Measurements from ENCODE around the gene ZNF668. TPM values are rescaled to one million over a fixed set of nuclear protein-coding genes. Genes with fewer than 3 reads are reported as not detected.

ZNF668 gene
- total and polyA plus RNA-seq, 2 experiments from 2014 or later = 8.1 to 13.0 TPM

- no peaks in the 10 kb centered on the region for H3K9me2 ChIP-seq (replicated peaks; ENCODE audit: insufficient read depth)
- H3K27ac ChIP-seq = no peak within 1 kb of the TSS
- no peaks in the 10 kb centered on the region for H3K36me3 ChIP-seq (replicated peaks; ENCODE audit: insufficient read depth, low read depth)
- TF ChIP-seq EZH2 (IDR thresholded peaks at IDR 0.05; ENCODE audit: borderline replicate concordance) (no peak), EZH2phosphoT487 (IDR thresholded peaks at IDR 0.05; ENCODE audit: low read depth, severe bottlenecking, unreplicated experiment) (no peak), CTCF (IDR thresholded peaks at IDR 0.05; ENCODE audit: poor library complexity) (no peak)
- no peaks in the 10 kb centered on the region for H3K27me3 ChIP-seq
- no peak for DNase-seq (ENCODE audit: low spot score)
- no peaks in the 10 kb centered on the region for H4K20me1 ChIP-seq (ENCODE audit: insufficient read depth, poor library complexity, severe bottlenecking)
- no peaks in the 10 kb centered on the region for H3K4me1 ChIP-seq (ENCODE audit: insufficient read depth)
- H2AFZ ChIP-seq = no peak within 1 kb of the TSS
- H3K9me3 ChIP-seq (ENCODE audit: low read depth) = no peaks in the 10 kb centered on the region
- peaks cover 12% of the 10 kb centered on the region for H3K79me2 ChIP-seq
- no peak within 1 kb of the TSS for H3K4me2 ChIP-seq
- no peak within 1 kb of the TSS for H3K4me3 ChIP-seq
- WGBS (ENCODE audit: low lambda C conversion rate, missing lambda C conversion rate) = 88% methylated on average over 15 of the region's 15 CpGs
These were observed 14.6 kb upstream of the ZNF668 start, which contains the start of gene PRSS53 for GRCh38 chr16:31088459-31089183. TSS of gene PRSS53 (minus strand) at chr16:31088943. CDS start at chr16:31088809, 134 bp downstream.

GRCh38 chr16:31087971-31088370, 13.9 kb upstream of the ZNF668 start:
- no peaks in the 10 kb centered on the region for H3K9me2 ChIP-seq (replicated peaks; ENCODE audit: insufficient read depth)
- H3K27ac ChIP-seq = no peak overlapping the region
- no peak overlapping the region for H2AFZ ChIP-seq
- H3K79me2 ChIP-seq = peaks cover 8% of the 10 kb centered on the region
- H3K9me3 ChIP-seq (ENCODE audit: low read depth) = no peaks in the 10 kb centered on the region
- H4K20me1 ChIP-seq (ENCODE audit: insufficient read depth, poor library complexity, severe bottlenecking) = no peaks in the 10 kb centered on the region
- H3K27me3 ChIP-seq = no peaks in the 10 kb centered on the region
- WGBS (ENCODE audit: low lambda C conversion rate, missing lambda C conversion rate) = 88% methylated on average over 5 of the region's 5 CpGs
- no peak for TF ChIP-seq CTCF (IDR thresholded peaks at IDR 0.05; ENCODE audit: poor library complexity)
- TF ChIP-seq EZH2 (IDR thresholded peaks at IDR 0.05; ENCODE audit: borderline replicate concordance) = no peak
- TF ChIP-seq EZH2phosphoT487 (IDR thresholded peaks at IDR 0.05; ENCODE audit: low read depth, severe bottlenecking, unreplicated experiment) = no peak
- no peak overlapping the region for H3K4me3 ChIP-seq
- H3K36me3 ChIP-seq (replicated peaks; ENCODE audit: insufficient read depth, low read depth) = no peaks in the 10 kb centered on the region
- H3K4me2 ChIP-seq = no peak overlapping the region
- DNase-seq (ENCODE audit: low spot score) = no peak
- no peaks in the 10 kb centered on the region for H3K4me1 ChIP-seq (ENCODE audit: insufficient read depth)

GRCh38 chr16:31087481-31087880, 13.4 kb upstream of the ZNF668 start:
- no peak overlapping the region for H3K4me3 ChIP-seq
- no peak for DNase-seq (ENCODE audit: low spot score)
- no peaks in the 10 kb centered on the region for H4K20me1 ChIP-seq (ENCODE audit: insufficient read depth, poor library complexity, severe bottlenecking)
- WGBS (ENCODE audit: low lambda C conversion rate, missing lambda C conversion rate) = 97% methylated on average over 8 of the region's 8 CpGs
- H3K9me2 ChIP-seq (replicated peaks; ENCODE audit: insufficient read depth) = no peaks in the 10 kb centered on the region
- H3K36me3 ChIP-seq (replicated peaks; ENCODE audit: insufficient read depth, low read depth) = no peaks in the 10 kb centered on the region
- H3K27me3 ChIP-seq = no peaks in the 10 kb centered on the region
- no peak for TF ChIP-seq CTCF (IDR thresholded peaks at IDR 0.05; ENCODE audit: poor library complexity)
- TF ChIP-seq EZH2 (IDR thresholded peaks at IDR 0.05; ENCODE audit: borderline replicate concordance) = no peak
- TF ChIP-seq EZH2phosphoT487 (IDR thresholded peaks at IDR 0.05; ENCODE audit: low read depth, severe bottlenecking, unreplicated experiment) = no peak
- no peak overlapping the region for H3K27ac ChIP-seq
- H3K9me3 ChIP-seq (ENCODE audit: low read depth) = no peaks in the 10 kb centered on the region
- H3K4me1 ChIP-seq (ENCODE audit: insufficient read depth) = no peaks in the 10 kb centered on the region
- no peak overlapping the region for H2AFZ ChIP-seq
- no peak overlapping the region for H3K4me2 ChIP-seq
- H3K79me2 ChIP-seq = peaks cover 4% of the 10 kb centered on the region
